GM18858 (cell line): ENCODE results near the gene KDM4C.
"Not testable (repeated sequence)": the region's sequence is repeated elsewhere in the genome, so short reads cannot be mapped to it uniquely, and the experiment has no call there.

ENCODE experiments used
- ATAC-seq: cut with Tn5 transposase; IDR thresholded peaks from one replicate; pipeline ENCODE4 v1.9.1; 2021; ENCODE audit not compliant: unreplicated experiment

The KDM4C gene

GRCh38 chr9:7011395-7012067 is 253.8 kb downstream of the KDM4C start:
- ATAC-seq, result peak; percentile 52

- no peak for ATAC-seq
Observed at GRCh38 chr9:7027996-7028395, 270.2 kb downstream of the KDM4C start.

- ATAC-seq, result no peak
Observed at GRCh38 chr9:7028591-7028990, 270.8 kb downstream of the KDM4C start.

GRCh38 chr9:7030943-7031342 is 273.2 kb downstream of the KDM4C start:
- ATAC-seq, result not testable (repeated sequence)

GRCh38 chr9:7033076-7034045 is 275.6 kb downstream of the KDM4C start:
- ATAC-seq, result no peak

- no peak for ATAC-seq
Observed at GRCh38 chr9:7037176-7037575, 279.4 kb downstream of the KDM4C start.

GRCh38 chr9:7042124-7042523 is 284.4 kb downstream of the KDM4C start:
- ATAC-seq, result no peak

- no peak for ATAC-seq
Observed at GRCh38 chr9:7045361-7045760, 287.6 kb downstream of the KDM4C start.

- ATAC-seq, result no peak
Observed at GRCh38 chr9:7051711-7052110, 293.9 kb downstream of the KDM4C start.

- no peak for ATAC-seq
Observed at GRCh38 chr9:7053903-7054302, 296.1 kb downstream of the KDM4C start.

GRCh38 chr9:7055171-7055903 is 297.6 kb downstream of the KDM4C start:
- ATAC-seq, result peak; percentile 43

GRCh38 chr9:7056254-7056653 is 298.5 kb downstream of the KDM4C start:
- ATAC-seq, result no peak

GRCh38 chr9:7058473-7058872 is 300.7 kb downstream of the KDM4C start:
- ATAC-seq, result no peak

- ATAC-seq, result no peak
Observed at GRCh38 chr9:7067169-7067568, 309.4 kb downstream of the KDM4C start.

GRCh38 chr9:7071916-7072315 is 314.1 kb downstream of the KDM4C start:
- ATAC-seq, result no peak

- no peak for ATAC-seq
Observed at GRCh38 chr9:7073706-7074105, 315.9 kb downstream of the KDM4C start.

- ATAC-seq, result no peak
Observed at GRCh38 chr9:7075154-7075553, 317.4 kb downstream of the KDM4C start.

GRCh38 chr9:7079051-7079450 is 321.3 kb downstream of the KDM4C start:
- no peak for ATAC-seq

- ATAC-seq, result no peak
Observed at GRCh38 chr9:7081065-7081600, 323.4 kb downstream of the KDM4C start.

- ATAC-seq, result no peak
Observed at GRCh38 chr9:7083192-7083591, 325.4 kb downstream of the KDM4C start.

- no peak for ATAC-seq
Observed at GRCh38 chr9:7085357-7085756, 327.6 kb downstream of the KDM4C start.
